ENCODE results near the gene JUP. TPM values are rescaled to one million over a fixed set of nuclear protein-coding genes. Genes with fewer than 3 reads are reported as not detected.

JUP gene
- total RNA-seq, 2 experiments from 2014 or later = 40.5 to 62.0 TPM

- H3K4me3 ChIP-seq (ENCODE audit: low read depth, low read length, poor library complexity, severe bottlenecking) = no peak overlapping the region
- no peak overlapping the region for H2AFZ ChIP-seq (ENCODE audit: low read length)
- no peaks in the 10 kb centered on the region for H4K20me1 ChIP-seq (ENCODE audit: insufficient read depth, low read length)
- BruUV-seq (replicated peaks) = no TSS peak
- H3K79me2 ChIP-seq (ENCODE audit: insufficient read depth, low read depth, low read length) = no peaks in the 10 kb centered on the region
- DNase-seq (ENCODE audit: low spot score) = no peak
- no peak for TF ChIP-seq CTCF (conservative IDR thresholded peaks at IDR 0.05; ENCODE audit: low read length)
- no peak for TF ChIP-seq EZH2phosphoT487 (IDR thresholded peaks at IDR 0.05; ENCODE audit: borderline replicate concordance, low read depth, low read length)
- H3K9me3 ChIP-seq (ENCODE audit: low read length) = no peaks in the 10 kb centered on the region
- no peaks in the 10 kb centered on the region for H3K9me2 ChIP-seq (ENCODE audit: insufficient read depth, low read length)
- no peaks in the 10 kb centered on the region for H3K4me1 ChIP-seq (ENCODE audit: insufficient read depth, low read length, poor library complexity, severe bottlenecking)
- no peaks in the 10 kb centered on the region for H3K36me3 ChIP-seq (ENCODE audit: insufficient read depth, low read length)
- intact Hi-C loops (cut with micrococcal nuclease; ENCODE audit: unreplicated experiment) = no loop called here
- H3K4me2 ChIP-seq (ENCODE audit: low read length) = no peak overlapping the region
- ChIA-PET CTCF (ENCODE audit: unreplicated experiment) (interaction anchor here (0.6 kb wide), 1 partner anchor 105 kb away, joined by 4 read pairs; no protein-coding TSS in a partner anchor), POLR2A (no interaction called here)
- H3K27ac ChIP-seq (ENCODE audit: low read depth, low read length, poor library complexity, severe bottlenecking) = no peak overlapping the region
Measured at GRCh38 chr17:41794540-41794975, 8.0 kb upstream of the JUP start.

DNA sequence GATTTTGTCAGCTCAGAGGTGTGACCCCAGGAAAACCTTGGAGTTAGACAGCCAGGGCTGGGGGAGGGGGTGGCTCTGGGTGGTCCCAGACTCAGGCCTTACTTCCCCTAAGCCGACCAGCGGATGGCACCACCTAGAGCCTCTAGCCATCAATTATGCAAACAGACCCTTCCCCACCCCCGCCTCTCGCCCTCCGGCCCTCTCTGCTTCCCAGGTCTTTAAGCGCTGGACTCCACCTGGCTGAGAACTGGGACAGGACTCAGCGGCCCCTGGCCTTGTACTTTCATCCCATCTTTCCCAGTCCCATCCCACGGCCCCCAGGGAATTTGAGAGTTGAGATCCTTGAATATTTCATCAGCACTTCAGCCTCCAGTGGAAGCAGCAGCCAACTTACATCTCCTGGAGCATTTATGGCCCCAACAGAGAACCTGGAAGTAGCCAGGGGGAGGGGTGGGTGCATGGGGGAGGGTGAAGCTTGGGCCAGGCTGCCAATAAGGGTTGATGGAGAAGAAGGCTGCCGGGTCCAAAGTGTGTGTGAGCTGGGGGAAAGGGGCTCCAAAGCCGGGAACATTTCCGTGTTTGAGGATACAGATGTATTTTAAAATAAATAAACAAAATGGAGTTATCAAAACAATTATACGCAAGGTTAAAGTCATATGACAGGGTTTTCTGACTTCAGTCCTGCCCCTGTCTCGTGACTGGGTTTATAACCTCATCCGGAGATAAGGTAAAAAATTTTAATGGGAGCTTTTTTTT is 7.5 kb upstream of the JUP start:
- Histone ChIP-seq H3K4me1 (ENCODE audit: insufficient read depth, low read length, poor library complexity, severe bottlenecking) (no peaks in the 10 kb centered on the region), H2AFZ (ENCODE audit: low read length) (no peak overlapping the region), H3K4me2 (ENCODE audit: low read length) (no peak overlapping the region), H3K9me3 (ENCODE audit: low read length) (no peaks in the 10 kb centered on the region), H3K36me3 (ENCODE audit: insufficient read depth, low read length) (no peaks in the 10 kb centered on the region), H3K27ac (ENCODE audit: low read depth, low read length, poor library complexity, severe bottlenecking) (no peak overlapping the region), H3K4me3 (ENCODE audit: low read depth, low read length, poor library complexity, severe bottlenecking) (no peak overlapping the region), H3K9me2 (ENCODE audit: insufficient read depth, low read length) (no peaks in the 10 kb centered on the region), H3K79me2 (ENCODE audit: insufficient read depth, low read depth, low read length) (no peaks in the 10 kb centered on the region), H4K20me1 (ENCODE audit: insufficient read depth, low read length) (no peaks in the 10 kb centered on the region)
- intact Hi-C loops (cut with micrococcal nuclease; ENCODE audit: unreplicated experiment) = no loop called here
- POLR2A ChIA-PET = no interaction called here
- DNase-seq (ENCODE audit: low spot score) = no peak
- no peak for TF ChIP-seq CTCF (conservative IDR thresholded peaks at IDR 0.05; ENCODE audit: low read length)
- no peak for TF ChIP-seq EZH2phosphoT487 (IDR thresholded peaks at IDR 0.05; ENCODE audit: borderline replicate concordance, low read depth, low read length)
- CTCF ChIA-PET (ENCODE audit: unreplicated experiment) = interaction anchor here (0.6 kb wide), 1 partner anchor 104 kb away, joined by 4 read pairs; no protein-coding TSS in a partner anchor
- BruUV-seq (replicated peaks) = no TSS peak

Measured in OCI-LY7 (cell line).